K562 (cell line): ENCODE data around the gene TMBIM4. TPM values are rescaled to one million over a fixed set of nuclear protein-coding genes. Genes with fewer than 3 reads are reported as not detected.

Experiments used
- ATAC-seq: fragments of 200-7000 bp; cut with Tn5 transposase; 3 replicates; pipeline ENCODE4 v1.9.1; 2020; ENCODE audit warnings: moderate library complexity
- BruUV-seq: library from RNA; stranded (reverse); fragments of 400-500 nt; replicated peaks from 2 replicates; lab custom pipeline; 2021; lab: Mats Ljungman, UMichigan
- CTCF ChIA-PET: fragments of 300-600 bp; formaldehyde crosslinking; extraction: SDS; loops from one replicate; lab custom pipeline; 2021; ENCODE audit warnings: low intra/inter-chr PET ratio; lab: Yijun Ruan, JAX
- POLR2A ChIA-PET: fragments of 300-600, 350-650 bp; sonication (Branson Sonifier 250); formaldehyde crosslinking; extraction: SDS; loops from one replicate; lab custom pipeline; 2021; ENCODE audit warnings: antibody characterized with exemption, inconsistent platforms; lab: Yijun Ruan, JAX
- DNase-seq, 4 experiments: peaks; one replicate each; pipeline versions ENCODE4 v3.0.0 to v3.0.0-alpha.2; 2011 to 2018; ENCODE audit warnings: low spot score in 3 of 4, mixed read lengths in 3 of 4; ENCODE audit errors: extremely low read depth in 1 of 4
- FAIRE-seq: peaks from 2 replicates; lab custom pipeline; 2011; peaks lifted over from hg19 to GRCh38; lab: Jason Lieb, UNC
- H2AFZ ChIP-seq: 2 replicates; pipeline ENCODE4 v1.6.0; 2011; ENCODE audit warnings: low read depth, low read length, control low read depth, inconsistent platforms
- H3K27ac ChIP-seq: fragments of 200-600 bp; 3 replicates; pipeline ENCODE4 v1.8.0; 2011; ENCODE audit warnings: low read depth, mild to moderate bottlenecking, control low read depth, inconsistent platforms, low read length, moderate library complexity, mixed read lengths; ENCODE audit errors: extremely low read depth
- H3K27me3 ChIP-seq, 2 experiments: fragments of 300-600 bp in 1 of 2; 2 replicates in 1 of 2; 3 replicates in 1 of 2; pipeline versions ENCODE4 v1.6.0 to v1.8.0; 2011; ENCODE audit warnings: inconsistent platforms in 2 of 2, low read length in 2 of 2, mild to moderate bottlenecking in 1 of 2, mixed read lengths in 1 of 2, moderate library complexity in 1 of 2; ENCODE audit not compliant: control insufficient read depth in 2 of 2, insufficient read depth in 2 of 2
- H3K36me3 ChIP-seq: fragments of 300-600 bp; 3 replicates; pipeline ENCODE4 v1.8.0; 2011; ENCODE audit warnings: mild to moderate bottlenecking, low read length, inconsistent platforms; ENCODE audit not compliant: control insufficient read depth, insufficient read depth
- H3K4me1 ChIP-seq, 2 experiments: fragments of 200-600 bp in 1 of 2; replicated peaks in 1 of 2; 2 replicates in 1 of 2; 3 replicates in 1 of 2; pipeline versions ENCODE4 v1.5.1 to v1.8.0; 2011; ENCODE audit warnings: inconsistent platforms in 2 of 2, low read length in 2 of 2, mild to moderate bottlenecking in 1 of 2, mixed read lengths in 1 of 2, moderate library complexity in 1 of 2; ENCODE audit not compliant: control insufficient read depth in 2 of 2, insufficient read depth in 2 of 2
- H3K4me2 ChIP-seq: 2 replicates; pipeline ENCODE4 v1.6.1; 2011; ENCODE audit warnings: low read length, control low read depth, inconsistent platforms, mixed read lengths; ENCODE audit not compliant: insufficient read depth
- H3K4me3 ChIP-seq: fragments of 200-600 bp; sonication (generic), shearing (Covaris generic); 2 replicates; pipeline ENCODE4 v1.5.1; 2016; ENCODE audit warnings: control low read depth, inconsistent platforms
- H3K79me2 ChIP-seq: fragments of 200-600 bp; 3 replicates; pipeline ENCODE4 v1.8.0; 2011; ENCODE audit warnings: low read length, inconsistent platforms; ENCODE audit not compliant: control insufficient read depth, insufficient read depth
- H3K9ac ChIP-seq, 2 experiments: 2 replicates each; pipeline versions ENCODE4 v1.6.0 to v1.6.1; 2011; ENCODE audit warnings: low read depth in 2 of 2, low read length in 2 of 2, control low read depth in 1 of 2, inconsistent platforms in 1 of 2, mild to moderate bottlenecking in 1 of 2, mixed read lengths in 1 of 2; ENCODE audit not compliant: insufficient read depth in 1 of 2
- H3K9me1 ChIP-seq: one replicate; pipeline ENCODE4 v1.6.0; 2011; ENCODE audit warnings: inconsistent platforms, mild to moderate bottlenecking, low read length, moderate library complexity; ENCODE audit not compliant: control insufficient read depth, insufficient read depth
- H3K9me3 ChIP-seq: replicated peaks from 2 replicates; pipeline ENCODE4 v1.5.1; 2011; ENCODE audit warnings: low read depth, low read length, inconsistent platforms; ENCODE audit not compliant: control insufficient read depth, insufficient read depth
- H4K20me1 ChIP-seq: replicated peaks from 2 replicates; pipeline ENCODE4 v1.6.1; 2011; ENCODE audit warnings: low read length, inconsistent platforms, mixed read lengths; ENCODE audit not compliant: control insufficient read depth, insufficient read depth
- ATF1 ChIP-seq, 2 experiments: fragments of 450-650 bp in 1 of 2; IDR thresholded peaks; 2 replicates each; pipeline ENCODE4 v1.6.1; 2016; ENCODE audit warnings: missing compliant biosample characterization in 1 of 2, missing genetic modification characterization in 1 of 2
- FOXK1 ChIP-seq: sonication (generic); formaldehyde crosslinking; IDR thresholded peaks from 2 replicates; pipeline ENCODE4 v1.8.0; 2022; ENCODE audit warnings: missing genetic modification reagents, mild to moderate bottlenecking, borderline replicate concordance
- L3MBTL2 ChIP-seq: fragments of 450-650 bp; IDR thresholded peaks from 2 replicates; pipeline ENCODE4 v1.6.1; 2016; ENCODE audit warnings: mild to moderate bottlenecking, moderate library complexity
- ZNF175 ChIP-seq: fragments of 200-800 bp; sonication (Bioruptor generic); IDR thresholded peaks from 2 replicates; pipeline ENCODE4 v1.6.1; 2016; ENCODE audit warnings: low read depth, mild to moderate bottlenecking, missing genetic modification characterization, missing compliant biosample characterization
- ZNF316 ChIP-seq: fragments of 450-650 bp; IDR thresholded peaks from 2 replicates; pipeline ENCODE4 v1.6.1; 2016
- ZSCAN32 ChIP-seq: fragments of 450-650 bp; formaldehyde crosslinking; IDR thresholded peaks from 2 replicates; pipeline ENCODE4 v1.4.0; 2020; ENCODE audit warnings: mild to moderate bottlenecking, moderate library complexity
- WGBS: fragments of 100-300 bp; shearing (Covaris generic); methylation state at CpG from one replicate; pipeline ENCODE4 v1.1.6; 2016; ENCODE audit warnings: low coverage, mixed read lengths; ENCODE audit not compliant: insufficient coverage; ENCODE audit errors: missing lambda C conversion rate; 5-methylcytosine and 5-hydroxymethylcytosine counted together
- in situ Hi-C: fragments of 300-500 bp; cut with MboI; formaldehyde crosslinking; loops from 4 replicates; pipeline ENCODE4 v1.15.0; 2018; ENCODE audit warnings: inconsistent platforms, mixed read lengths
- intact Hi-C: fragments of 100-400 bp; cut with micrococcal nuclease; formaldehyde crosslinking; loops from 2 replicates; pipeline ENCODE4 v1.14.2; 2022
- polyA plus RNA-seq, 8 experiments: library from polyadenylated mRNA; depleted of rRNA in 4 of 8; stranded (reverse) in 5 of 8; unstranded in 3 of 8; fragments of >200 nt; fragmentation: Nextera tagmentation in 2 of 8; fragmentation: Illumina TruSeq in 1 of 8; extraction: Ambion mirVana in 2 of 8; extraction: Trizol in 1 of 8; gene quantifications; 2 replicates each; pipeline versions ENCODE4 v1.2.1 to v1.2.3, GENCODE V29; 2011 to 2014; ENCODE audit warnings: inconsistent platforms in 1 of 8, missing spikeins in 1 of 8
- total RNA-seq, 7 experiments: library from RNA; depleted of rRNA in 6 of 7; stranded (reverse); fragments of >200 nt in 6 of 7; fragmentation: Illumina TruSeq in 2 of 7; extraction: Trizol in 2 of 7; gene quantifications; 2 replicates each; pipeline versions ENCODE4 v1.2.1 to v1.2.3, GENCODE V29; 2011 to 2021; ENCODE audit warnings: low replicate concordance in 1 of 7
- TF ChIP-seq, protein P1 (sequence below): fragments of 450-650 bp; IDR thresholded peaks from 2 replicates; pipeline ENCODE4 v1.6.1; 2016; ENCODE audit warnings: mild to moderate bottlenecking
- TF ChIP-seq, protein P2 (sequence below): sonication (generic); formaldehyde crosslinking; IDR thresholded peaks from 2 replicates; pipeline ENCODE4 v1.8.1; 2023; ENCODE audit warnings: mild to moderate bottlenecking, missing genetic modification reagents

The TMBIM4 gene
- total and polyA plus RNA-seq, 9 of the 15 experiments (the other 6 are each of a cell fraction or from before 2014, with no cell fraction given): 18.6 to 272 (median 50.0) TPM

DNA sequence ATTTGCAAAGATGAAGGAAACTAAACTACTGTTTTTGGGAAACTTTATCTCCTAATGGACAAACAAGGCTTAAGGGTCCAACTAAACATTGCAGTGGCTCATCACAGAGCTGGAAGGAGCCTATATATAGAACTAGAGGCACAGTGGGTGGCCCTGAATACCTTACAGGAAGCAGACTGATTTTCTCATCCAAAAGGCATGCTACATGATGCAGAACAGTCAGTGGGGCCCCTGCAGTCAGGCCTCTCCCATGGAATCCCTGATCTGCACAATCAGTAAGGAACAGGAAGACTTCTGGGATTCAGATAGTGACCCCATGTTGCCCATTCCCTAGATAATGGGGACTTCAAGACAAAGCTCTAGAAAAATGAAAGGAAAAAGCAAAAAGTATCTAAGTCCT is 37.4 kb downstream of the TMBIM4 start (continued):
- no peak for TF ChIP-seq ZSCAN32 (CRISPR knock-in tag)

DNA sequence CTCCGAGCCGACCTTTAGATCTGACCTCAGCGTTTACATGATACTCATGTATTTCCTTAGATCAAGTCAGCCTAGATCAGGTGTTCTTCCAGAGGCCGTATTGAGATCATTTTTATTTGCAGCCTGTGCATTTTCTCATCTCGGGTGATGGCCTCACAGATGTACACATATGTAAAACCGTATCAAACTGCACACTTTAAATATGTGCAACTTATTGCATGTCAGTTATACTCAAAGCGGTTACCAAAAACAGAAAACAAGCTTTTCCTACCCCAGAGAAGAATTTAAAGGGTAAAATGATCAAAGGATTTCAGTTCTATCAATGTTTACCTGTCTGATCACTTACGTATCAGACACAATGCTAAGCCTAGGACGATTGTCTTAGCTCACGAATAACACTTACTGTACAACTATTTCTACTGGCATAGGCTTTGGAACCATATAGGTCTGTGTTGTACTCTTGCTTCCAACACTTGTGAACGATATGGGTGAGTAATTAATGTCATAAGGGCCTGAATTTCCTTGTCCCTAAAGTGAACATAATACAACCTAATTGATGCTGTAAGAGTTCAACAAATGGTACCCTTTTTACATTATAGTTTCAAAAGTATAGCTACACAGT is 38.6 kb downstream of the TMBIM4 start:
- no peaks in the 10 kb centered on the region for H4K20me1 ChIP-seq
- ATAC-seq: peak; percentile 53
- peak in 1 of 4 experiments; percentile 13 for DNase-seq
- intact Hi-C loops (loop anchor here (2.0 kb wide), 1 partner anchor 38 kb away; the partner anchor contains the start of gene TMBIM4), in situ Hi-C loops (no loop called here)
- no peaks in the 10 kb centered on the region for H3K9me3 ChIP-seq
- peak overlapping the region; percentile 98 for H3K4me2 ChIP-seq
- no peaks in the 10 kb centered on the region for H3K27me3 ChIP-seq
- H3K9ac ChIP-seq: peak overlapping the region; percentile 86 to 96
- no peaks in the 10 kb centered on the region for H3K9me1 ChIP-seq
- ChIA-PET CTCF (no interaction called here), POLR2A (interaction anchor here (0.5 to 2.1 kb wide), 15 partner anchors 9 to 1296 kb away, joined by 3 to 9 read pairs (median 4); no protein-coding TSS in a partner anchor)
- H3K4me3 ChIP-seq: peak overlapping the region; percentile 92
- WGBS: 0% methylated on average over 11 of the region's 11 CpGs
- H2AFZ ChIP-seq: peak overlapping the region; percentile 96
- TF ChIP-seq ZNF175 (CRISPR knock-in tag) (no peak), ATF1 (CRISPR knock-in tag; IDR thresholded peaks at IDR 0.05) (no peak), ATF1 (tag; IDR thresholded peaks at IDR 0.05) (peak; percentile 60), L3MBTL2 (0 out of 2 replicates have a peak, but pooled peaks have one; percentile 5), FOXK1 (CRISPR knock-in tag) (0 out of 2 replicates have a peak, but pooled peaks have one; percentile 78), ZNF316 (peak; percentile 65)
- TF ChIP-seq, protein P1, sequence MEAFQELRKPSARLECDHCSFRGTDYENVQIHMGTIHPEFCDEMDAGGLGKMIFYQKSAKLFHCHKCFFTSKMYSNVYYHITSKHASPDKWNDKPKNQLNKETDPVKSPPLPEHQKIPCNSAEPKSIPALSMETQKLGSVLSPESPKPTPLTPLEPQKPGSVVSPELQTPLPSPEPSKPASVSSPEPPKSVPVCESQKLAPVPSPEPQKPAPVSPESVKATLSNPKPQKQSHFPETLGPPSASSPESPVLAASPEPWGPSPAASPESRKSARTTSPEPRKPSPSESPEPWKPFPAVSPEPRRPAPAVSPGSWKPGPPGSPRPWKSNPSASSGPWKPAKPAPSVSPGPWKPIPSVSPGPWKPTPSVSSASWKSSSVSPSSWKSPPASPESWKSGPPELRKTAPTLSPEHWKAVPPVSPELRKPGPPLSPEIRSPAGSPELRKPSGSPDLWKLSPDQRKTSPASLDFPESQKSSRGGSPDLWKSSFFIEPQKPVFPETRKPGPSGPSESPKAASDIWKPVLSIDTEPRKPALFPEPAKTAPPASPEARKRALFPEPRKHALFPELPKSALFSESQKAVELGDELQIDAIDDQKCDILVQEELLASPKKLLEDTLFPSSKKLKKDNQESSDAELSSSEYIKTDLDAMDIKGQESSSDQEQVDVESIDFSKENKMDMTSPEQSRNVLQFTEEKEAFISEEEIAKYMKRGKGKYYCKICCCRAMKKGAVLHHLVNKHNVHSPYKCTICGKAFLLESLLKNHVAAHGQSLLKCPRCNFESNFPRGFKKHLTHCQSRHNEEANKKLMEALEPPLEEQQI: no peak
- TF ChIP-seq, protein P2, sequence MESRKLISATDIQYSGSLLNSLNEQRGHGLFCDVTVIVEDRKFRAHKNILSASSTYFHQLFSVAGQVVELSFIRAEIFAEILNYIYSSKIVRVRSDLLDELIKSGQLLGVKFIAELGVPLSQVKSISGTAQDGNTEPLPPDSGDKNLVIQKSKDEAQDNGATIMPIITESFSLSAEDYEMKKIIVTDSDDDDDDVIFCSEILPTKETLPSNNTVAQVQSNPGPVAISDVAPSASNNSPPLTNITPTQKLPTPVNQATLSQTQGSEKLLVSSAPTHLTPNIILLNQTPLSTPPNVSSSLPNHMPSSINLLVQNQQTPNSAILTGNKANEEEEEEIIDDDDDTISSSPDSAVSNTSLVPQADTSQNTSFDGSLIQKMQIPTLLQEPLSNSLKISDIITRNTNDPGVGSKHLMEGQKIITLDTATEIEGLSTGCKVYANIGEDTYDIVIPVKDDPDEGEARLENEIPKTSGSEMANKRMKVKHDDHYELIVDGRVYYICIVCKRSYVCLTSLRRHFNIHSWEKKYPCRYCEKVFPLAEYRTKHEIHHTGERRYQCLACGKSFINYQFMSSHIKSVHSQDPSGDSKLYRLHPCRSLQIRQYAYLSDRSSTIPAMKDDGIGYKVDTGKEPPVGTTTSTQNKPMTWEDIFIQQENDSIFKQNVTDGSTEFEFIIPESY (CRISPR knock-in tag): 0 out of 2 replicates have a peak, but pooled peaks have one; percentile 3
- FAIRE-seq: peak; percentile 32
- peaks cover 4 to 6% of the 10 kb centered on the region in 2 experiments; a peak in 2 of 5 replicates for H3K4me1 ChIP-seq
- BruUV-seq: TSS peak; percentile 80
- H3K36me3 ChIP-seq: peaks cover 33% of the 10 kb centered on the region
- peak overlapping the region; percentile 85 for H3K27ac ChIP-seq
- peaks cover 58% of the 10 kb centered on the region for H3K79me2 ChIP-seq
